Fibroblast of peridontal ligament (primary cell): ENCODE data around the gene IGSF23.
"Not testable (repeated sequence)": the region's sequence is repeated elsewhere in the genome, so short reads cannot be mapped to it uniquely, and the experiment has no call there.

Experiments used
- DNase-seq: peaks from one replicate; pipeline ENCODE4 v3.0.0-alpha.2; 2010; ENCODE audit errors: extremely low read depth

IGSF23 gene

DNA sequence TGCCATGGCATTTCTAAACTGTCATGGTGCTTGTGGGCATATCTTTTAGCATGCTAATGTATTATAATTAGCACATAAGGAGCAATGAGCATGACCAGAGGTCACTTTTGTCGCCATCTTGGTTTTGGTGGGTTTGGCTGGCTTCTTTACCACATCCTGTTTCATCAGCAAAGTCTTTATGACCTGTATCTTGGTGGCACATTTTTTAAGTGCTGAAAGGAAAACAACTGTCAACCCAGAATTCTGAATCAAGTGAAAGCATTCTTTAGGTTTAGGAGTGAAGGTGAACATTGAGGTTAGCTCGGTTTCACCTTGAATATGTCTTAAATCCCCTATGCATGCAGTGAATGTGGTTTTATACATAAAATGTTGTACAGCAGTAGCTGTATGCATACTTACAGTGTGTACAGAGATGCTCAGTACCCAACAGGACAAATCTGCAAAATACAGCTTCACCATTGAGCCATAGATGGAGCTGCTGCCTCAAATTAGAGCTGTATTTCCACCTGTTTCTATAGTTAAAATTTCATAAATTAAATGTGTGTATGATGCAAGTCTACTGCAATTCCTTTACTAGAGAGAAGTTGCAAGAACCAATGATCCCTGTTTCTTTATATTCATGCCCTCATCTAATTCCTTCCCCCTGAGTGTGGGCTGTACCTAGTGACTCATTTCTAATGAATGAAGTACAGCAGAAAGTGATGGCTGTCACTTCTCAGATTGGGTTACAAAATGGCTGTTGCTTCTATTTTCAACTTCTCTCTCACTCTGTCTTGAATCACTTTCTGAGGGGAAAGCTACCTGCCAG is 25.2 kb upstream of the IGSF23 start:
- peak; percentile 96 for DNase-seq

DNA sequence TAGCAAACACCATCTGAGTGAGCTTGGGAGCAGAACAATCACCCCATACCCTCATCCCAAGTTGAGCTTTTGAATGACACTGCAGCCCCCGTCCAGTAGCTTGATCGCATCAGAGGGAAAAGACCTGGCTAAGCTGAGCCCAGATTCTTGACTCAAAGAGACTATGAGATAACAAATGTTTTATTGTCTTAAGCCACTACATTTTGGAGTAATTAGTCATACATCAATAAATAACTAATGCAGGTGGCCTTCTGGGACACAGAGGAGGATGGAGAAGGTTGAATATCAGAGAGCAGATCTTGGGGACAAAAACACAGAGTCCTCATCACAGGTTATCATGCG is 24.6 kb upstream of the IGSF23 start:
- no peak for DNase-seq

DNA sequence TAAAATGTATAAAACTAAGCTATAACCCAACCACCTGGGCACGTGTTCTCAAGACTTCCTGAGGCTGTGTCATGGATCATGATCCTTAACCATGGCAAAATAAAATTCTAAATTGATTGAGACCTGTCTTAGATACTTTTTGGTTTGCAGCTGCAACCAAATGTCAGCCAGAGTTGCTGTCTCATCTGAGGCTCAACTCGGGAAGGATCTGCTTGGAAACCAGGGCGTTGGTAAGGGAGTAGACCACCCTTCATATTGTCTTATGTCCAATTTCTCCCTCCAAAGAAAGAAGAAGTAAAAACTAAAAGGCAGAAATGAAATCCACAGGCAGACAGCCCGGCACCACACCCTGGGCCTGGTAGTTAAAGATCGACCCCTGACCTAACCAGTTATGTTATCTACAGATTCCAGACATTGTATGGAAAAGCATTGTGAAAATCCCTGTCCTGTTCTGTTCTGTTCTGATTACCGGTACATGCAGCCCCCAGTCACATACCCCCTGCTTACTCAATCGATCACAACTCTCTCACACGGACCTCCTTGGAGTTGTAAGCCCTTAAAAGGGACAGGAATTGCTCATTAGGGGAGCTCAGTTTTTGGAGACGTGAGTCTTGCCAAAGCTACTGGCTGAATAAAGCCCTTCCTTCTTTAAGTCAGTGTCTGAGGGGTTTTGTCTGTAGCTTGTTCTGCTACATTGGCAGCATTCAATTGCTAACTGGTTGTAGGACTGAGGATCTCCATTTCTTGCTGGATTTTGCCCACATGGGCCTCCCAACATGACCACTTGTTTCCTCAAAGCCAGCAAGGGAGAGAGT is 22.9 kb upstream of the IGSF23 start:
- no peak for DNase-seq

DNA sequence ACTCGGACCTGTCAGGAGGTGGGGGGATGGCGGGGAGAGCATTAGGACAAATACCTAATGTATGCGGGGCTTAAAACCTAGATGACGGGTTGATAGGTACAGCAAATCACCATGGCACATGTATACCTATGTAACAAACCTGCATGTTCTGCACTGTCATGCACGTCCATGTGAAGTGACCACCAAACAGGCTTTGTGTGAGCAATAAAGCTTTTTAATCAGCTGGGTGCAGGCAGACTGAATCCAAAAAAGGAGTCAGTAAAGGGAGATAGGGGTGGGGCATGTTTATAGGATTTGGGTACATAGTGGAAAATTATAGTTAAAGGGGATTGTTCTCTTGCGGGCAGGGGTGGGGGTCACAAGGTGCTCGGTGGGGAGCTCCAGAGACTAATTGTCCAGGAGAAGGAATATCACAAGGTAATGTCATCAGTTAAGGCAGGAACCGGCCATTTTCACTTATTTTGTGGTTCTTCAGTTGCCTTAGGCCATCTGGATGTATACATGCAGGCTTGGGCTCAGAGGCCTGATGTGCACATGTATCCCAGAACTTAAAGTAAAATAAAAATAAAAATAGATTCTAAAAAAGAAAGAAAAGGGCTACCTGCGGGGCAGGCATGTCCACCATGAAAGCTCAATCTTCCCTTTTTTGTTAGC is 21.9 kb upstream of the IGSF23 start:
- DNase-seq = not testable (repeated sequence)

DNA sequence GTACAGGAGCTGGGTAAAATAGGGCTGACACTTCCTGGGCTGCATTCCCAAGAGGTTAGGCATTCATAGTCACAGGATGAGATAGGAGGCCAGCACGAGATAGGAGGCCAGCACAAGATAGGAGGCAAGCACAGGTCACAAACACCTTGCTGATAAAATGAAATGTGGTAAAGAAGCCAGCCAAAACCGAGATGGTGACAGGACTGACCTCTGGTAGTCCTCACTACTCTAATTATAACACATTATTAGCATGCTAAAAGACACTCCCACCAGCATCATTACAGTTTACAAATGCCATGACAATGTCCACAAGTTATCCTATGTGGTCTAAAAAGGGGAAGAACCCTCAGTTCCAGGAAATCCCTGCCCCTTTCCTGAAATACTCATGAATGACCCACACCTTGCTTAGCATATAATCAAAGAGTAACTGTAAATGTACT is 20.9 kb upstream of the IGSF23 start:
- no peak for DNase-seq

DNA sequence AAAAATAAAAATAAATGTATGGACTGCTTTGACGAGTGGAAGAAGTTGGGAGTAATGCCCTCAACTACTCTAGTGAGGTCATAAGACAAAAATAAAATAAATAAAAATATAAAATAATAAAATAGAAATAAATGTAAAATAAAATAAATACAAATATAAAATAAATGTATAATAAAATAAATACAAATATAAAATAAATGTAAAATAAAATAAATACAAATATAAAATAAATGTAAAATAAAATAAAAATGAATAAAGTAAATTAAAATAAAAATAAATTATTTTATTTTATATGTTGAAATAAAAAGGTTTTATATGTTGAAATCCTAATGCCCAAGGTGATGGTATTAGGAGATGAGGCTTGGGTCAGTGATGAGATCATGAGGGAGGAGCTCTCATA is 20.1 kb upstream of the IGSF23 start:
- DNase-seq = no peak

DNA sequence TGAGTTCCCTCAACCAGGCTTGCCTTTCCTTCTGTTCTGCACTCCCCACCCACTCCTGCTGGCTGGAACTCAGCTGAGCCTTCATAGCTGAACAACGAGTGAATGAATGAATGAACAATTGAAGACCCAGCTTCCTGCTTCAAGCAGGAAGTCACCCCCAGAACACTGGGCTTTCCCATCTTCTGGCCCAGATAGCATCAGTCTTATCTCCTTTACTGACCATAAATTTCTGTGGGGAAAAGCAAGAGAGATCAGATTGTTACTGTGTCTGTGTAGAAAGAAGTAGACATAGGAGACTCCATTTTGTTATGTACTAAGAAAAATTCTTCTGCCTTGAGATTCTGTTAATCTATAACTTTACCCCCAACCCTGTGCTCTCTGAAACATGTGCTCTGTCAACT is 19.5 kb upstream of the IGSF23 start:
- DNase-seq = not testable (repeated sequence)

DNA sequence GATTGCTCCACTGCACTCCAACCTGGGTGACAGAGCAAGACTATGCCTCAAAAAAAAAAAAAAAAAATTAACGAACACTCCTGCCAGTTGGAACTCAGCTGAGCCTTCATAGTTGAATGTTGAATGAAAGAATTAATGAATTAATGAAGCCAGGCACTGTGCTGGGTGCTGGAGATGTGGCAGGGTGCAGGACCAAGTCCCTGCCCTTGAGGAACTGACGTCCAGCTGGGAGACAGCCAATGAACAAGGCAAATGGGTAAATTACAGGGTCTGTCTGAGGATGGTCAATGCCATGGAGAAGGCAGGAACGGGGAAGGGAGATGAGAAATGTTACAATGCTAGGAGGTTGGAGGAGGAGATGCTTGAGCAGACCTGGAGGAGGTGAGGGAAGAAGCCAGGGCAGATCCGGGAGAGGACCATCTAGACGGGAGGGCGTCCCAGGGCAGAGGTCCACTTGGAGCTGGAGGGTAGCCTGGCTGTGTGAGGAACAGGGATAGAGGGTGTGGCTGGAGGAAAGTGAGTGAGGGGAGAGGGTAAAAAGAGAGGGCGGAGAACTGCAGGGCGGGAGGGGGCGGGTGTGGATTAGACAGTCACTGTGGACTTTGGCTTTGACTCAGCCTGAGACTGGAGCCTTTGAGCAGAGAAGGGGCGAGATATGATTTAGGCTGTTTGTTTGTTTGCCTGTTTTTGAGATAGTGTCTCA is 16.8 kb upstream of the IGSF23 start:
- no peak for DNase-seq

DNA sequence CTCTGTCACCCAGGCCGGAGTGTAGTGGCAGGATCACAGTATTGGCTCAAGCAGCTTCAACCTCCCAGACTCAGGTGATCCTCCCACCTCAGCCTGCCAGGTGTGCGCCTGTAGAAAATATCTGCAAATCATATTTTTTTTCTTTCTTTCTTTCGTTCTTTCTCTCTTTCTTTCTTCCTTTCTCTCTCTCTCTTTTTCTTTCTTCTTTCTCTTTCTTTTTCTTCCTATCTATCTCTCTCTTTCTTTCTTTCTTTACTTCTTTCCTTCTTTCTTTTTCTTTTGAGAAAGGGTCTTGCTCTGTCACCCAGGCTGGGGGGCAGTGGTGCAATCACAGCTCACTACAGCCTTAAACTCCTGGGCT is 16.3 kb upstream of the IGSF23 start:
- no peak for DNase-seq

DNA sequence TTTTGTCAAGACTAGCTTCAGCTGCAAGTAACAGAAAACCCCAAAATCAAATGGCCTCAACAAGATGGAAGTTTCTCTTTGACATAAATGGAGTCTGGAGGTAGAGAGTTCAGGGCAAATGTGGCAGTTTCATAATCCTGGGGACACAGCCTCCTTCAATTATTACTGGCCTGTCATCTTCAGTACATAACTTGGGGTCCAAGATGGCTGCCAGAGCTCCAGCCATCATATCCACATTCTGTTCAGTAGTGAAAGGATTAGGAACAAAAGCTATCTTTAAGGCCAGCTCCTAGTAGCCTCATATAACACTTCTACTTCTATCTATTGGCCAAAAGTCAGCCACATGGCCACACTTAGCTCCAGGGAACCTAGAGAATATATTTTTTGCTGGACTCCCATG is 15.0 kb upstream of the IGSF23 start:
- DNase-seq = no peak

DNA sequence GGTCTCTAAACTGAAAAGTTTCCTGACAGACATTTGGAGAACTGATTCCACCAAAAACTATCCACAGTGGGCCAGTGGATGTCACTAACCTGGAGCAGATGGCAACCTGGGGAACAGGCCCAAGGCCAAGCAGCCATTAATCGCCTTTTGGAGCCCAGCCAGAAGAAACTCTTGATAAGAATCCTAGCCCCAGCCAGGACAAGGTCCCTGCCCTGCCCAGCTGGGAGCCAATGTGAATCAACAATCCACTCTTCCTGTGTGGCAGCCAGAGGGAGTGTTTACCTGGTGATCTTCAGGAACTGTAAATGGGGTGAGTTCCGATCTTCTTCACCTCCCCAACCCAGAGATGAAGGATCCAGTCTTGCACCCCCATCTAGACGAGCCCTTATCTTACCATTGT is 14.5 kb upstream of the IGSF23 start:
- DNase-seq = no peak

DNA sequence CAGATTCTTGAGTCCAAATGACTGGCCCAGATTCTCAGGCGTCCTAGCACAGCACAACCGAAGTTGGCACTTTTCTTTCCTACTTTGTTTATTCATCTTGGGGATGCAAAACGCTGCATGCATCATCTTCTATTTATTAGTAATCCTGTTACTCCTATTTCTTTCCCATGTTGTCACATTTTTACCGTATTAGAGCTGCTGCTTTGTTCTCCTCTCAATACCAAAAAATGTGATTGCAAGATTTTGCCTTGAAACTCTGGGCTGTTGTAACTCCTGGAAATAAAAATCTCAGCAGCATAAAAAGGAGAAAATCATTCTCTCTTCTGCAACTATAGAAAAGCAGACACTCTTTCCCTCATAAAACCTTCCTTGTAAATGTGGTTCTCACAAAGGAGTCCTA is 12.9 kb upstream of the IGSF23 start:
- no peak for DNase-seq

DNA sequence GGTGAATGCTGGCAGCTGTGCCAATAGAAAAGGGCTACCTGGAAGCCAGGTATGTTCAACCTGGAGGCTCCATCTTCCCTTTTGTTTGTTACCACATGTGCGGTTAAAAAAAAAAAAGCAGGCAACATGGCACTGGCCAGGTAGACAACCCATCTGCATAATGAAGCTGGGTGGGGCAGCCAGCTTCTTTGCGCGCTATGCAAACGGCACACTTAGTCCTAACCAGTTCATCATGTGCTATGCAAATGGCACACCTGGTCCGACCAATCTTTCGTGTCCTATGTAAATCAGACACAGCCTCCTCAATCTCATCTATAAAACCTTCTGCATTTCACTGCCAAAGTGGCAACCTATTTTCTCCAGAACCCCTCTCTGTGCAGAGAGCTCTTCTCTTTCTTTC is 11.3 kb upstream of the IGSF23 start:
- DNase-seq = no peak

DNA sequence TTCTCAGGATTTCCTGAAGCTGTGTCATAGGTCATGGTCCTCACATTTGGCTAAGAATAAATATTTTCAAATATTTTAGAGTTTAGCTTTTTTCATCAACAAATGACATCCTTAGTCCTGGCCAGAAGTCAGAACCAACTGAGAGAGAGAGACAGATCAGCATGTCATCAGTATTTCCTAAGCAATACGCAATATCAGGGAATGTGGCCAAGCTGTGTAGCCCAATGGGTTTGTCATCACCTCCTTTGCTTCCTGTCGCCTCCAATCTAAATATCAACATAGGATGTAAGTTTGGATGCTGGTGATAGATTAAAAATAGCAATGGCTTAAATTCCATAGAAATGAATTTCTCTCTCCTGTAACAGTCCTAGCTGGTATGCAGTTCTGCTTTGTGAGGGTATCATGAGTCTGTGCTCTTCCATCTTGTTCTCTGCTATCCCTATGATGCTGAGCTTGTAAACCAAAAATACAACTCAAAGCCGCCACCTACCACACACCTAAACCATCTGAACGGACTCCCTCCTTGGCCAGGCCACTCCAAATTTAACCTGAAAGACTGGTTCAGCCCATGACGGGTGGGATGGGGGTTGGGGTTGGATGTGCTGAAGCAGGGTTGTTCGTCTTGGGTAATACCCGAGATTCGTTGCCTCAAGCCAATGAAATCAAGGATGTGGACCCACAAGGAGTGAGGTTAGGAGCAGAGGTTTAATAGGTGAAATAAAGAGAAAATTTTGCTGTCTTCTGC is 10.0 kb upstream of the IGSF23 start:
- DNase-seq = peak; percentile 92

DNA sequence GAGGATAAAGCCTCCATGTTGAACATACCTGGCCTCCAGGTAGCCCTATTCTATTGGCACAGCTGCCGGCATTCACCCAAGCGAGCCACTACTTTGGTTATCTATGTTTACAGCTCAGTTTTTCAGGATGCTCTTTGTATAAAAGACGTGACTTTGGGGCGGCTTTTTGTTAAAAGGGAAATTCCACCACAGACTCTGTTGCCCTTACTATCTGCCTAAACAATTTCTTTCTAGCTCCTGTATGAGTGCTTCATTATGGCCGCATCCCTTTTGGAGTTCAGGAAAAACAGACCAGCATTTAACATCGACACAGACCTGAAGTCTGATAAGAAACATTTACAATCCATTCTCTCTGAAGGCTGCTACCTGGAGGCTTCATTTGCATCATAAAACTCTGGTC is 9.1 kb upstream of the IGSF23 start:
- no peak for DNase-seq

DNA sequence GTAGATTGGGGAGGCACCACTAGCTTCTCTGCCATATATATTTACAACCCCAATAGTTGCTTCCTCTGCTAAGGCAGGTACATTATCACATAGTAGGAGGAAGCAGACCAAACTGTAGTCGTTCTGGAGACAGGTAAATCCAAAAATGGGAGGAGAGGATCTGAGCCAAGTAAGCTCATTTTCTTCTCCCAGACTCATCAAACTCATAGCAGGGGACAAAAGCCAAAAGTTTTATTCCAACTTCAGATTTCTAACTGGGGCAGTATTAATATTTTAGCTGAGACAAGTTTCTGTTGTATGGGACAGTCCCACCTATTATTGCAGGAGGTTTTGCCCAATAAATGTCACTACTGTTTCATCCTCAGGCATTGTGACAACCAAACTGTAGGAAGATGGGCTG is 7.8 kb upstream of the IGSF23 start:
- no peak for DNase-seq

DNA sequence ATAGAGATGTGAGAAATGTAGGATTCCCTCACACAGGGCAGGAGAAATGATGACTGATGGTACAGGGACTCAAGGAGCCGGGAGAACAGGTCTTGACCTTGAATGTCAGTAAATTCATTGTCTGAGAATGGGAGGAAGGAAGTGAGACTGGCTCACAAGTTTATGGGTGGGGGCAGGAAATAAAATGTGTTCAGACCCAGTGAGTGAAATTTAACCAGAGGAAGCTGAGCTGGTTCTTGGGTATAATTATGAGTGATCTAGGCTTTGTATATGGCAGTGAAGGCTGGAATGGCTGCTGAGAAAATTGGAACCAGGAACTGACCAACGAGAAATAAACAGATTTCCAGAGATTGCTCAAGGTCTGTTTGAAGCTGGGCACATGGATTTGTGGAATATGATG is 6.3 kb upstream of the IGSF23 start:
- DNase-seq = peak; percentile 87

DNA sequence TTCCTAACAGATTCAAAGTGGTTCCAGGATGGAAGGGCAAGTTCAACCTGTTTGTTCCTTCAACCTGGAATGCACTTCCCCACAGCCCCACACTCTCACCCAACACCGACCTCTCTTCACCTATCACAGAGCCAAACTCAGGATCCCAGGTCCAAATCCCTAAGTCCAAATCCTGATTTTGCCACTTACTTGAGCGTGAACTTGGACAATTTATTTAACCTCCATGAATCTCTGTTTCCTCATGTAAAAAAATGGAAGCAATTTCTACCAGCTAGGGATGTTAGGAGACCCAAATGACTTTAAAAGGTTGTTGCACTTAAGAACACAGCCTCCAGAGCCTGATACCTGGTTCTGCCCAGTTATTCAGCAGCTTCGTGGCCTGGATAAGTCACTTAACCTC is 5.4 kb upstream of the IGSF23 start:
- DNase-seq = no peak

DNA sequence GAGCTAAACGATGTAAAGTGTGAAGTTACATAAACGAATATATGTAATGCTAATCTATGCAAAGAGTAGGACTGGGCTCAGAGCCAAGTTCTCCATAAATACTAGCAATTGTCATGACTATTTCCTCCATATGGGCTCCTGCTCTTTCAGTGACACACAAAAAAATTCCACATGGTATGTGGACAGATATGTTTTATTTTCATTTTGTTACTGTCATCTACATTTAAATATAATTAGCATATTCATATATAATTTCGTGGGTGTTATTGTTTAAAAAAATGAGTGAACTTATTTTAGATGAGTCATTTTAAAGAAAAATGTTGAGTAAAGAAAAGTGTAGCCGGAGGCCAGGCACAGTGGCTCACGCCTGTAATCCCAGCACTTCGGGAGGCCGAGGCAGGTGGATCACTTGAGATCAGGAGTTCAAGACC is 5.0 kb upstream of the IGSF23 start:
- no peak for DNase-seq

DNA sequence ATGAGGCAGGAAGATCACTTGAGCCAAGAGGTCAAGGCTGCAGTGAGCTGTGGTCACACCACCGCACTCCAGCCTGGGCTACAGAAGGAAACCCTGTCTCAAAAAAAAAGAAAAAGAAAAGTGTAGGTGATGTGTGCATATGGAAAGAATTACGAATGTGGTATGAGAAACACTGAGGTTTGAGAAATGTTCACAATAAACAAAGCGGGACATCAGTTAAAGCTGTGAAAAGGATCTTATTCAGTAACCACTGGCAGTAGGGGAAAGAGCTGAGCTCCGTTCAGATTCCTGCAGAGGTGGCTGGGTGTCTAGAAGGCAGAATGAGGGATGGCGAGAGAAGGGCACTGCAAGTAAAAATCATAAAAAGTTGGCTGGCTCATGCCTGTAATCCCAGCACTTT is 4.1 kb upstream of the IGSF23 start:
- DNase-seq = peak; percentile 58

DNA sequence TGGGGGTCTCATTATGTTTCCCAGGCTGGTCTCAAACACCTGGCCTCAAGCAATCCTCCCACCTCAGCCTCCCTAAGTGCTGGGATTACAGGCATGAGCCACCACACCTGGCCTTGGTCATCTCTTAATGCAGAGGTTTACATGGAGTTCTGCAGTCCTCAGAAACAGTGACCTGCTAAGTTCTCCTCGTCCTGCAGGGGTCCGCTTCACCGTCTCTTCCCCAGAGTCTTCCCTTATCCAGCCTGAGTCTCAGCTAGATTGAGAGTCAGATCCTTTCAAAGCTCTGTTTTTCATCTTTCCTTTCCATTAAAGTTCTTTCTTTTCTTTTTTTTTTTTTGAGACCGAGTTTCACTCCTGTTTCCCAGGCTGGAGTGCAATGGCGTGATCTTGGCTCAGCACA is 2.9 kb upstream of the IGSF23 start:
- not testable (repeated sequence) for DNase-seq
